Anterior cingulate cortex (tissue), 58 donors: ENCODE measurements around the gene EOLA2.
"Not testable (repeated sequence)": the region's sequence is repeated elsewhere in the genome, so short reads cannot be mapped to it uniquely, and the experiment has no call there.

ENCODE experiments used
- DNase-seq, 58 donors: peaks; one replicate each; lab custom pipeline; 2025; lab: John Stamatoyannopoulos, UW

Gene EOLA2

GRCh38 chrX:149937328-149937727 lies 963 bp downstream of the EOLA2 start:
- not testable (repeated sequence) for DNase-seq

DNA sequence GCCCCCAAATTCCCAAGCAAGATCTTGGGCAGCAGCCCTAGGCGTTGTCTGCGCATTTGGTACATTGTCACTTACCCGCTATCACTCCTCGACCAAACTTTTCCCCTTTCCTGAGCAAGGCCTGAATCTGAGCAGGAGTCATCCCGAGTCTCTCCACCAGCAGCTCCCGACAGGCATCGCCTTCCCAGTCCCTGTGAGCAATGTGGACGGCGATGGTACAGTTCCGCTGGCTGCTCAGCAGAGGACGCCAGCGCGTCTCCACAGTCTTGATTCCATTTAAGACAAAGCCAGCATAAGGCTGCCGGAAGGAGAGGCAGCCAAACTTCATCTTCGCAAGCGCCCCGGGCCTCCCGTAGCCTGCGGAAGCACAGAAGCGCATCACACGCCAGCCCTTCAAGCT lies 4.7 kb downstream of the EOLA2 start:
- DNase-seq = not testable (repeated sequence)

DNA sequence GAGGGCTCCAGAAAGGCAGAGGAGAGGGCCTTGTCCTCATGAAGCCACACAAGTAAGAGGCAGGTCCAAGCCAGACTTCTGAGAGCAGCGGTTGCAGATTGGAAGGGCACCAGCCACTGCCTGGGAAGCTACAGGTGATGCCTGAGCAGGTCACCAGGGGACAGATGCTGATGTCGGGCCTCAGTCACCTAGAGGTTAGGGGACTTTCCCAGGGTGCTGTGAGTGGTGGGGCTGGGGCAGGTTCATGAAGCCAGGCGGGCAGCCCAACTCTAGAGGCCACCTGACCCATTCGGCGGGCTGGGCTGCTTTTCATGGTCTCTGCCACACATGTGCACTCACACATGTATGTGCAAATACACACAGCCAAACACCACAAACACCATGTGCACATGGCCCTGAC lies 5.3 kb downstream of the EOLA2 start:
- not testable (repeated sequence) for DNase-seq

GRCh38 chrX:149932150-149932549 lies 6.1 kb downstream of the EOLA2 start:
- not testable (repeated sequence) for DNase-seq

- not testable (repeated sequence) for DNase-seq
Observed at GRCh38 chrX:149931355-149931754, 6.9 kb downstream of the EOLA2 start.

DNA sequence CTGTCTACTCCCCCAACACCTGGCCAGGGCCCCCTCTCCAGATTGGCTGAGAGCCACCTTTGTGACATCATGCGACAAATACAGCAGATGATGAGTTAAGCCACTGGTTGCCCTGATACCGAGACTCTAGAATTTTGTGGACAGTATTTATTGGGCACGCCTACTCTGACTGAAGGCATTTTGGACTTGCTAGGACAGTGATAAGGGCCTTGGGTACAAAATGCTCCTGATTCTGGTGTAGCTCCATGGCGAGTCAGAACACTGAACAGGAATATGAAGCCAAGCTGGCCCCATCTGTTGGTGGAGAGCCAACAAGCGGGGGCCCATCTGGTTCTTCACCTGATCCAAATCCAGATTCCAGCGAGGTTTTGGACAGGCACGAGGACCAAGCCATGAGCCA lies 8.9 kb downstream of the EOLA2 start, which contains the start of gene HSFX4:
Gene HSFX4 (plus strand): TSS at position 174 of the 400 bp plus-strand sequence. CDS start 72 bp downstream, at position 246.
- DNase-seq = not testable (repeated sequence)

DNA sequence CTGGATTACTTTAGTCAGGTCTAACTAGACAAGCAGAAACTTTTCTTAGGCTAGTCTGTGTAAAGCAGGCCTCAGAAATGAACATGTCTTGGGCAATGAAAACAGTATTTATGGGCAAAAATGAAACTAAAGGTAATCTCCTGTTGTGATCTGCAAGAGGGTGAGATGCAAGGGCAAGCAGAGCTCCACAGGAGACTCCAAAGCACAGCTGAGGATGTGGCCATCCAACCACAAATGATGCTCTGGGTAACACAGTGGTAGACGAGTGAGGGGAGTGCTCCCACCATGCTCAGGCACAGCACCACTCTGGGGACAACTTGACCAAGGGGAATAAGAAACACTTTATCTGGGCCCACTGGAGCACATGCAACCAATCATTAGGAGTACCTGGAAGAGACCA lies 9.7 kb downstream of the EOLA2 start:
- DNase-seq = not testable (repeated sequence)

- DNase-seq = not testable (repeated sequence)
Observed at GRCh38 chrX:149927964-149928258, 10.4 kb downstream of the EOLA2 start.

DNA sequence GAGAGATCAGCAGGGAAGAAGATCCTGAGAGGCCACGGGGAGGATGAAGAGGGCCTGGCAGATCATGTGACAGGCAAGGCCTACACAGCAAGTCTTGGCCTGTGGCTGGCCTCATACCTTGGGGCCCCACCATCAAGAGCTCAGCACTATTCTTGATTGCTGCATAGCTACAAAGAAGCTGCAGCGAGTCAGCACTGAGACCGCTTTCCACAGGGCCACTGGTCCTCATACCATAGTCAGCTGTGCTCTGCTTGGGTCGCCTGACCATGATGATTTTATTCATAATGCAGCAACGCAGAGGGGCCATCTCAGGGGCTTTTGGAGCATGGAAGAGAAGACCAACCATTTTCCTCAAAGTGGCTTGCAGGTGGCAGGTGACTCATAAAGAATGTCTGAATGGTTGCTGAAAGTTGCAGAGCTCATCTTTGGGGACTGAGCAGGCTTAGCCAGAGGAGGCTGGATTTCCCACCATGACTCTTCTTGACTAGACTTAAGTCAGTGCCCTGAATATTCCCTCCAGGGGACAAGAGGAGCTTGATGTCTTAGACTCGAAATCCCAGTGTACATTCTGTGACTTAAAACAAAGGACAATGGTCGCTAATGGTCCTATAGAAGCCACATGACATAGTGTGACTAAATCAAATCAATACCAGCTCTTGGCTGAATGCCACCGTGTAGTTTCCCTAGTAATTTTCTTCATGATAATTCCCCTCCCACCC lies 10.9 kb downstream of the EOLA2 start:
- DNase-seq = not testable (repeated sequence)

DNA sequence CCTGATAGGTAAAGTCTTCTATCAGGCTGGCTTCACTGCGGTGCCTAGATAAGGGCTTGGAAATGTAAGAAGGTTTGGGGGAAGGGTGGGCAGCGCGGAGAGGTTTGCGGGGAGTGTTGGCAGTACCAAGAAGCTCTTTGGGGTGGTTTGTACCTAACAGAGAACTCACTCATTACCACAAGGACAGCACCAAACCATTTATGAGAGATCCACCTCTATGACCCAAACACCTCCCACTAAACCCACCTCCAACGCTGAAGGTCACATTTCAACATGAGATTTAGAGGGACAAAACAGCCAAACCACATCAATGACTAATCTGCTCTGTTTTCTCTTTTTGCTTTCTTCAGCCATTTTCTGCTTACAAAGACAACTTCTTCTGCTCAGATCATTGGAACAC lies 13.9 kb downstream of the EOLA2 start:
- DNase-seq = not testable (repeated sequence)

DNA sequence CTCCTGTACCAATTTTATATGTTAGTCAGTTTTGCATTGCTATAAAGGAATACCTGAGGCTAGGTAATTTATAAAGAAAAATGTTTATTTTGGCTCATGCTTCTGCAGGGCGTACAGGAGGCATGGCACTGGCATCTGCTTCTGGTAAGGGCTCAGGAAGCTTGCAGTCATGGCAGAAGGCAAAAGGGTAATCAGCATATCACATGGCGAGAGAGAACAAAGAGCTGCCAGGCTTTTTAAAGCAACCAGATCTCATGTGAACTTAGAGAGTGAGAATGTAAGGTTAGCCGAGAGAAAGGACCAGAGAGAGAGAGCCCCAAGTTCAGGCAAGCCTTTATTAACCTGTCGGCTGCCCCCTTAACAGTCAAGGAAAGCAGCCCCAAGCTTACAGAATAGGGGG lies 14.5 kb downstream of the EOLA2 start:
- not testable (repeated sequence) for DNase-seq

DNA sequence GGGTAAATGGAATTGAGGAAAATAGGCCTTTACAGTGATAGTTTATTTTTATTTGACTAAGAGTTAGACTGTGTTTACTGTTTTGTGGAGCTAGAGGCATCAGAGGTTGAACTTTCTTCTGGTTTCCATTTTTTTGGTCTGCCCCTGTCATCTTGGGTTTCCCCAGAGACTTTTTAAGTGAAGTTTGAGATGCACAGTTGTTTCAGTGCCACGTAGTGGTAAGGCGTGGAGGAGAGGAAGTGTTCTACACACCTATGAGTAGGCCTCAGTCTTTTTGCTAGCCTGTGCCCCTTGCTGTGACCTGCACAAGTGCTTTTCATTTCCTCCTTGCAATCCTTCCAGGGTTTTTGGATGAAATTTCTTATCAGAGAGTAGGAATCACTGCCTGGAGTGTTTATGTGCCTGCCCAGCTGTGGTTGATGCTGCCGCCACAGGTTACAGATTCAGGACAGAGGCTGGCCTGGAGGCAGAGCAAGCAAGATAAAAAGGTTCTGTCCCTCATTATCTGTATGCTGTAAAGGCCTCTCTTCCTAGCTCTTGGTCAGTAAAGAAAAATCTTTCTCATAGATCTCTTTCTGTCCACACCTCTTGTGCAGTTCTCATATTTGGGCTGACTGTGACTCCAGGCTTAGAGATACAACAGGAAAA lies 21.4 kb downstream of the EOLA2 start:
- DNase-seq = no peak

DNA sequence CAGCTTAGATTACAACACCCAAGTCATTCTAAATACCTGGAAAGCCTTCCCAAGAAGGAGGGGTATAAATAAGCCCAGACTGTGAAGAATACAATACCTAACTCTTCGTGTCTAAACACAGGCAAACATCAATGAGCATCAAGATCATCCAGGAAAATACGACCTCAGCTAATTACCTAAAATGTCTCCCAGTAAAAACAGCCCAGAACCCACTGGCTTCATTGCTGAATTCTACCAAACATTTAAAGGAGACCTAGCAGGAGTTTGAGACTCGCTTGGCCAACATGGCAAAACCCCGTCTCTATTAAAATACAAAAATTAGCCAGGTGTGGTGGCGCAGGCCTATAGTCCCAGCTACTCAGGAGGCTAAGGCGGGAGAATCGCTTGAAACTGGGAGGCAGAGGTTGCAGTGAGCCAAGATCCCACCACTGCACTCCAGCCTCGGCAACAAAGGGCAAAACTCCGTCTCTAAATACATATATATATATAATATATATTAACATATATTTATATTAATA lies 28.1 kb downstream of the EOLA2 start:
- no peak for DNase-seq

DNA sequence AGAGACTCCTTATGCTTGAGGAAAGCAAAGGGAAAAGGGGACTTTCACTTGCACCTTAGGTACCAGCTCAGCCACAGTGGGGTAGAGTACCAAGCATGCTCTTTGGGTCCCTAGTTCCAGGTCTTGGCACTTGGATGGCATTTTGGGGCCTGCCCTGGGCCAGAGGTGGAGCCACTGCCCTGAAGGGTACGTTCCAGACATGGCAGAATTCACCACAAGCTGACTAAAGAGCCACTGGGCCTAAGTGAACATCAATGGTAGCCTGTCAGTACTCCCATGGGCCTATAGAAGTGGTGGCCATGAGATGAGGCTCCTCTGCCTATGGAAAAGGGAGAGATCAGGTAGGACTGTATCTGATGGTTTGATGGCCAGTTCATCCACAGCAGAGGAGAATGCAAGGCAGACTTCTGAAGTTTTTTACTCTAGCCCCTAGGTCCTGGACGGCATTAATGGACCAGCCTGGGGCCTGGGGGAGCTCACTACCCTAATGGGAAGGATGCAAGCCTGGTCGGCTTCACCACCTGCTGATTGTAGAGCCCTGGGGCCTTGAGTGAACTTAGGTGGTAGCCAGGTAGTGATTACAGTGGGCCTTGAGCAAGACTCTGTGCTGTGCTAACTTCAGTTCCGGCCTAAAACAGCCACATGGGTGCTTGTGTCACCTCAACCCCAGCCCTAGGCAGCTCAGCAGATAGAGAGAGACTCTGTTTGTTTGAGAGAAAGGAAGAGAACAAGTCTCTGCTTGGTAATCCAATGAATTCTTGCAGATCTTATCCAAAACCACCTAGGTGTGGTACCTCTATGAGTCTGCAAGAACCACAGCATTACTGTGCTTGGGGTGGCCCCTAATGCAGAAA lies 28.7 kb downstream of the EOLA2 start:
- no peak for DNase-seq

GRCh38 chrX:149908727-149909126 lies 29.6 kb downstream of the EOLA2 start:
- DNase-seq = no peak

- DNase-seq = no peak
Observed at GRCh38 chrX:149908308-149908707, 30.0 kb downstream of the EOLA2 start.

- no peak for DNase-seq
Observed at GRCh38 chrX:149903889-149904748, 34.2 kb downstream of the EOLA2 start.

GRCh38 chrX:149898554-149898953 lies 39.7 kb downstream of the EOLA2 start:
- DNase-seq = no peak

DNA sequence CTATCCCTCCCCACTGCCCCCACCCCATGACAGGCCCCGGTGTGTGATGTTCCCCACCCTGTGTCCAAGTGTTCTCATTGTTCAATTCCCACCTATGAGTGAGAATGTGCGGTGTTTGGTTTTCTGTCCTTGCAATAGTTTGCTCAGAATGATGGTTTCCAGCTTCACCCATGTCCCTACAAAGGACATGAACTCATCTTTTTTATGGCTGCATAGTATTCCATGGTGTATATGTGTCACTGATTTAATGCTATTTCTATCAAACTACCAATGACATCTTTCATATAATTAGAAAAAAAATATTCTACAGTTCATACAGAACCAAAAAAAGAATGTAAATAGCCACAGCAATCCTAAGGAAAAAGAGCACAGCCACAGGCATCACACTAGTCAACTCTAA lies 47.5 kb downstream of the EOLA2 start:
- DNase-seq = not testable (repeated sequence)
